Panc1 (cell line): ENCODE data around the gene MGAT5B.

ENCODE experiments used
- CTCF ChIP-seq: fragments of 450-650 bp; IDR thresholded peaks from 2 replicates; pipeline ENCODE4 v1.5.1; 2017; ENCODE audit warnings: mild to moderate bottlenecking
- POLR2AphosphoS5 ChIP-seq: IDR thresholded peaks from 2 replicates; pipeline ENCODE4 v1.6.1; 2012; ENCODE audit warnings: mild to moderate bottlenecking, low read depth, low read length, moderate library complexity
- TCF7L2 ChIP-seq: IDR thresholded peaks from 2 replicates; pipeline ENCODE4 v1.6.1; 2011; ENCODE audit warnings: mild to moderate bottlenecking, low read depth, low read length, inconsistent platforms

- TF ChIP-seq TCF7L2 (no peak), CTCF (no peak), POLR2AphosphoS5 (no peak)
Observed at GRCh38 chr17:76889323-76889722, 21.1 kb downstream of the MGAT5B start.
